HG03066 (cell line): ENCODE results near the gene DLGAP4.

ENCODE experiments used
- ATAC-seq: cut with Tn5 transposase; IDR thresholded peaks from one replicate; pipeline ENCODE4 v1.9.1; 2021; ENCODE audit warnings: low read depth; ENCODE audit not compliant: unreplicated experiment

The DLGAP4 gene

DNA sequence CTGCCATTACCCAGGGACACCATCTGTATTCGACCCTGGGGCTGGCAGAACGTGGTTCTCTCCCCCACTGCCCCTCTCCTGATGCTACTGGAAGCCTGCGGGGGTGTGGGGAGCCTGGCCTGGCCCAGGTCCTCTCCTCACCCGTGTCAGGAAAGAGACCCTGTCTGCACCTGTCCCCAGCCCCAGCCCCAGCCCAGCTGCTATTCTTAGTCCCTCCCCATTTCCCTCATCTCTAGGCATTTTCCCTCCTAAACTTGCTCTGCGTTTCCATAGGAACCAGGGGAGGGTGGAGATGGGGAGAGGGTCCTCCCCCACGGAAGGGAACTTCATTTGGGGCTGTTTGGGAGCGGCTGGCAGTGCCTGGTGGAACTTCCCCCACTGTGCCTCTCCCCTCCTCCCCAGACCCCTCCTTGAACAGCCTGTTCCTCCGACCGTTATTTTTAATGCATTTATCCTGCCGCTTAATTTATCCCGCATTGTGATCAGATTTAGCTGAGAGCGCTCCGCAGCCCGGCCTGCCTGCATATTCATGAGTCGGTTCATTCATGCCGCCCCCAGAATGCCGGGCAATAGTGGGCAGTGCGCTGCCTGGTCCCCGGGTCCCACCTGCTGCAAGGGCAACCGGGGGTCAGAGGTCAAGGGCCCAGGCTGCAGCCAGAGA lies 31.8 kb upstream of the DLGAP4 start:
- no peak for ATAC-seq

DNA sequence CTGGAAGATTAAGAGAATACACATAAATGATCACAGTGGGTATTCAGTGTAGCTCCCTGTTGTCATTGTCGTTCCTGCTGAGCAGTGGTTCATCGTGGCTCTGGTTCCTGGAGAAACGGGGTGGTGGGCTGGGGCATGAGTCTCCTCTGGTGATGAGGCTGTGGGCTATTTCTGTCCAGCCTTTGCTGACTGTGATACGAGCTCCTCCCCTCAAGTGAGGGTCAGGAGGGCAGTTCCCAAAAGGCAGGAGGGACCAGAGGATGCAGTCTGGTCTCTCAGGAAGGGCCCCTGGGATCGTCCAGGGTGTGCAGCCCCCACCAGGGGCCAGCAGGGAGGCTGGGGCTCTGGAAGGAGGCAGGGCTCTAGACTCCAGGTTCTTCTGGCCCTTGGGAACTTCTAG lies 31.1 kb upstream of the DLGAP4 start:
- no peak for ATAC-seq

DNA sequence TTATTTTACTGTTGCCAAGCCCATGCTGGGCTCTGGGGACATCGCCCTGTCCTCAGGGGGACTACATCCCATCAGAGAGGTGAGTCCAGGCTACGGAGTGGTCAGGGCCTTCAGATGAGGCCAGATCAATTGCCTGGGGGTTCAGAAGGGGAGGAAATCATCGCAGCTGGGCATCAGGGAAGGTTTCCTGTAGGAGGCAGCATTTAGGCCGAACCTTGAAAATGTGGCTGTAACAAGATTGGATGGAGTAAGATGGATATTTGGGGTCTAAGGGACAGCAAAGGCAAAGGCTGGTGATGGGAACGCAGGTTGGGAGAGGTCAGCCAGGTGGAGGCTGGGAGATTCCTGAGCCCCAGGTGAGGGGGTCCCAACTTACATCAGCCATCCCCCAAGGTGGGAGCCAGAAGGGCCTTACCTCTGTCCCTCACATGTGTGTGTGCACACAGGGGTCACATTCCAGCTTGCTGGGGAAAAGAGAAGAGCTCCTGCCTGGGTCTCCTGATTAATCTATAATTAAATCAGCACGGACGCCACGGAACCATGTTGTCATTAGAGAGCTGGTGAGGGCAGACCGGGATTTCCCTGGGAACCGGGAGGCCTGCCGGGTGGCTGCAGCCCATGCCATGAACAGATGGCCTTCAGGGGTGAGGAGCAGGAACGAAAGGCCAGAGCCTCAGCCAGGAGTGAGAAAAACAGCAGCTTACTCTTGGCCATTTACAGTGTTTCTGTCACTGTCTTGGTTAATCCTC lies 30.5 kb upstream of the DLGAP4 start:
- ATAC-seq = no peak

DNA sequence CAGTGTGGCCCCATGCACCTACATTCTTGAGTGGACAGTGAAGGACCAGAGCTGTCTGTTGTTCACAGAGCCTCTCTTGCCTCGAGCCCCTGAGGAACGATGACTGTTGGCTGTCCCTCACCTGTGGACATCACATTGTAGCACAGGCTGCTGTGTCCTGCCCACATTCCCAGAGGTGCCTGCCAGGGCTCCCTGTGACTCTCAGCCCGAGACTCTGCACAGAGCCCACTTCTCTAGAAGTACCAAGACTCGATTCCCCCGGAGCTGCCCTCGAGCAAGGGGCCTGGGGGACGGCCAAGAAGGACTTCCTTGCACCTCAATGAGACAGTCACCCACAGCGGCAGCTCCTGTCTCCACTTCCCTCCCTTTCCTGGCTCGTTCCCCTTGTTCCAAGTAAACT lies 28.6 kb upstream of the DLGAP4 start:
- no peak for ATAC-seq

DNA sequence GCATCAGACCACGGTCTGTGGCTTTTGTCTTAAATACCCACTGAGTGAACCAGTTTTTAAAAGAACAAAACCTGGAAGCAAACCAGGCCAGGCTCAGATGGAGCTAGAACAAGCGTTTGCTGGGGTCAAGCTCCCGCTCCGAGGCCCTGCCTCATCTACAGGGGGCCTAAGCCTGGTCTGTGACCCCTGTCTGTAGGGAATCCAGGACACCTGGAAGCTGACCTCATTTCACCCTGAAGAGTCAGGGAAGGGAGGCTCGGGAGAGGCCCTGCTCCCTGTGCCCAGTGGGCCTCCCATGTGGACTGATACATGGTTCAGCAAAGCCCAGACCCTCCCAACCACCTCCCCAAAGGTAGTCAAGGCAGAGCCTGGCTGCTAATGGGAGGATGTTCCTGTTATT lies 26.8 kb upstream of the DLGAP4 start:
- ATAC-seq = no peak

- no peak for ATAC-seq
These were observed 26.4 kb upstream of the DLGAP4 start for GRCh38 chr20:36279776-36280175.

DNA sequence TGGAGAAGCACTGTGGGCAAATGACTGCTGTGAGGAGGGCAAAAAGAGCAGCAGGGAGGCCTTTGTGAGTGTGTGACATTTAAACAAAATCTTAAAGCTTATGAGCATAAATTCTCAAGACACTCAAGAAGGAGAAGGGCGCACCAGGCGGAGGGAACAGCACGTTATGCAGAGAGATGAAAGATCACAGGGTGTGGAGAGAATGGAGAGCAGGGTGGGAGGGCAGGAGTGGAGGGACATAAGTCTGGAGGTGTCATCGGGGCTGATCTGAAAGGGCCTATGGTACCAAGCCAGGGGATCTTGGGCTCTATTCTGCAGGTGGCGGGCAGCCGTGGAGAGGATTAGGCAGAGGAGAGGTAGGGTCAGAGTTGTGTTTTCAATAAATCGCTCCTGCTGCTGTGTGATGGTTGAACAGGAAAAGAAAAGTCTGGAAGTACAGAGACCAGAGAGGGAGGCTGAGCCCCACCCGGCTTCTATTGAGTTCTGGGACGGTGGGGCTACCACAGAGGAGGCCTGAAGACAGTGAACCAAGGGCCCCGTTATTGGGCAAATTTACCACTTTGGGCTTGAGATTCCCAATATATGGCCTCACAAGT lies 24.3 kb upstream of the DLGAP4 start:
- ATAC-seq = no peak

DNA sequence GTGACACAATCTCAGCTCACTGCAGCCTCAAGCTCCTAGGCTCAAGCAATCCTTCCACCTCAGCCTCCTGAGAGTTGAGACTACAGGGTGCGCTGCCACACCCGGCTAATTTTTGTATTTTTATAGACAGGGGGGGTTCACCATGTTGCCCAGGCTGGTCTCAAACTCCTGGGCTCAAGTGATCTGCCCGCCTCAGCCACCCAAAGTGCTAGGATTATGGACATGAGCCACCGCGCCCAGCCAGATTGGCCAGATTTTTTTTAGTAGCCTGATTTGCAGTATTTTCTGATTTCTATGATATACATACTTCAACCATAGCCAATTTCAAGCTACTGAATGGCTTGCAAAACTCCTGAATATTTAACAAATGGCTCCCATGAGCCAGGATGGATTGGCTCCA lies 21.4 kb upstream of the DLGAP4 start:
- no peak for ATAC-seq

- ATAC-seq = no peak
These were observed 20.2 kb upstream of the DLGAP4 start for GRCh38 chr20:36285746-36286447.

- ATAC-seq = no peak
These were observed 8.5 kb upstream of the DLGAP4 start for GRCh38 chr20:36297656-36298055.

GRCh38 chr20:36298061-36298460 lies 8.1 kb upstream of the DLGAP4 start:
- no peak for ATAC-seq

GRCh38 chr20:36298795-36299339 lies 7.3 kb upstream of the DLGAP4 start:
- ATAC-seq = no peak

- ATAC-seq = no peak
These were observed 6.7 kb upstream of the DLGAP4 start for GRCh38 chr20:36299459-36299858.

DNA sequence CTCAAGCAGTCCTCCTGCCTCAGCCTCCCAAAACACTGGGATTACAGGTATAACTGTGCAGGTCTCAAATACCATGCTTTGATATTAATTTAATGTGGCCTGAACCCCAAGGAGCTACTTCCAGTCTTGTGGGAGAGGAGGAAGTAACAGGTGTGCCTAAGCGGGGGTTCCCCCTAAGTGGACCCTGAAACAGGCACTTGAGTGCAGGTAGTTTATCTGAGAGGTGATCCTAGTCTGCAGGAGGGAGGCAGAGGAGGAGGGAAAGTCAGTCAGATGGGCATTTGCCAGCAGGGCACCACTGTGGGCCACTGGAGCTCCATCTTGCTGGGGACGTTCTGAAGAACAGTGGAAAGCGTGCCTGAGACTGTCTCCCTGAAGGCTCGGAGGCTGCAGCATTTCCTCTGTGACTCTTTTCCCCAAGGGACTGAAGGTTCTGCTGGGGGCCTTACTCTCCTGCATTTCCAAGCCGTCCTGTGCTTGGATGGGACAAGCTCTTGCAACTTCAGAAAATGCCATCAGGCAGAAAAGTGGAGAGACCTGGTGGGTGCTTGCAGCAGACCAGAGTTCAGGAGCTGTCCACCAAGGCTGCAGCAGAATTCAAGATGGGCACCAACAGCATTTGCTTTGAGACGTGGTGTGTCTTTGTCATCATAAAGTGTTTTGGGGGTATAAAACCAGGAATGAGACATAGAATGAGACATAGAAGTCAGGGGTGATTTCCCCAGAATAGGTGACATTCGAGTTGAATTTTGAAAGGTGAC lies 4.6 kb upstream of the DLGAP4 start:
- ATAC-seq = no peak

DNA sequence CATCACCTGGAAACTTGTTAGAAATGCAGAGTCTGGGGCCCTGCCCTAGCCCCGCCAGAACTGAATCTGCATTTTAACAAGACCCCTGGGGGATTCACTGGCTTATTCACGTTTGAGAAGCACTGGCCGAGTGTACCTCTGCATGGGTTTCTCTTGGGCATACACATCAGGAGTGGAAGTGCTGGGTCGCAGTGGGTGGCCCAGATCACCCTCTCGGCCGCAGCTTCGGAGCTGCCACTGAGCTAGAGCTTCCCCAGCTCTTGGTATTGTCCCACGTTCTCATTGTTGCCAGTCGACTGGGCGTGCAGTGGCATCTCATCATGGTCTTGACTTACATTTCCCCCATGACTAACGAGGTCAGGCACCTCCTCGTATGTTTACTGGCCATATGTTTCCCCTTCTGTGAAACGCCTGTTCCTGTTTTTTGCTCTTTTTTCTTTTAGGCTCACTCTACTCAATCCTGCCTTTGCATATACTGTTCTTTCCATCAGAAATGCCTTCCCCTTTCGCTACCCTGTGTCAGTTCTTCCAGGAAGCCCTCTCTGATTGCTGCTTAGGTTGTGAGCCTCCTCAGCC lies 3.0 kb upstream of the DLGAP4 start:
- ATAC-seq = no peak

DNA sequence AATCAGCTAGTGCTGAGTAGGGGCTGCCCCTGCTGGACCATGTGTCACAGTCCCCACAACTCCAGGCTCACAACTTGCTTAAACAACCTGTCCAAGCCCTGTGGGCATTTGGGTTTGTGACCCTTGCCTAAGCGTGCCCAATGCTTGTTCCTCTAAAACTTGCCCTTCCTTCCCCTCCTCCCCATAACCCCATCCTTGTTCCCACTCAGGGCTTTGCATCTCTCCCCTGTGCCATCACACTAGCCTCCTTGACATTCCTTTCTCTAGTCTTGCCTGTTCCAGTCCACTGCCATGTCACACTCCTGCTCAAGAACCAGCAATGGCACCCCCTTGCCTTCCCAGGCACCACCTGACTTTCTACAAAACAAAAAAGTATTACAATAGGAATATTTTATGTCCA lies 2.3 kb upstream of the DLGAP4 start:
- ATAC-seq = no peak

DNA sequence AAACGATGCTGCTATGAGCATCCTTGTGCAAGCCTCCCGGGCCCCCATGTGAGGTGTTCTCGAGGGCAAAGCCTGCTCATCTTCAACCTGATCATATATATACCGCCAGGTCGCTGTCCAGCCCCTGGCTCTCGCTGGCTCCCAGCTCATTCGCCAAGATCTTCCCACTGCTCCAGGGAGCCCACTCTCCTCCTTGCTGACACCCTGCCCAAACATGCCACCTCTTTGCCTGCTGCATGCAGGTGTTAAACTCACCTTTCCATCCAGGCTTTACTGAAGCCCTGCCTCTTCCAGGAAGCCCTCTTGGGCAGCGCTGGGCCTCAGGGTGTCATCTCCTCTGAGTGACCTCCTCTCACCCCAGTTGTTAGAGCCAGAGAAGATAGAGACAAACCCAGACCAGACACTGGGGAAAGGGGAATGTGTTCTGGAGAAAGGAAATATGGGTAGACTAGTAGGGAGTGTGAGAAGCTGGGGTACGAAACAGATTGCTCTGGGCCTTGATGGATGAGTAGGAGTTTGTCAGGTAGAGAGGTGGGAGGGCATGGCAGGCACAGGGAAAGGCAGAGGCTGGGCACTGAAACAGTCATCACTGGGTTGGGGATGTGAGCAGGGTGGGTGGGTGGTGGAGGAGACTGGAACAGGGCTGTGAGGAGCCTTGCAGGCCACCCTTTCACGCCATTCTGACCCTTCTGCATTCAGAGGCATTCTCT lies 1.2 kb upstream of the DLGAP4 start:
- no peak for ATAC-seq

- no peak for ATAC-seq
These were observed 643 bp downstream of the DLGAP4 start for GRCh38 chr20:36306553-36307411.
